Activated CD4-positive, alpha-beta T cell treated with anti-CD3 and anti-CD28 coated beads, Interleukin-2, Interleukin-6, amounts not matched to agents 100 ng/mL and 50 ng/mL, durations not matched to agents 16 hours and 8 hours (primary cell): Measurements from ENCODE around the gene NIPAL4.
"Not testable (repeated sequence)": the region's sequence is repeated elsewhere in the genome, so short reads cannot be mapped to it uniquely, and the experiment has no call there.

Source experiments
- DNase-seq: peaks from one replicate; pipeline ENCODE4 v3.0.0-alpha.2; 2020

The NIPAL4 gene

GRCh38 chr5:157459715-157460599 is at the start of gene NIPAL4:
NIPAL4 (plus strand) TSS chr5:157460213; CDS start chr5:157460321, 108 bp downstream.
- peak; percentile 18 for DNase-seq

- no peak for DNase-seq
Measured at GRCh38 chr5:157415838-157416237, 44.2 kb upstream of the NIPAL4 start.

DNA sequence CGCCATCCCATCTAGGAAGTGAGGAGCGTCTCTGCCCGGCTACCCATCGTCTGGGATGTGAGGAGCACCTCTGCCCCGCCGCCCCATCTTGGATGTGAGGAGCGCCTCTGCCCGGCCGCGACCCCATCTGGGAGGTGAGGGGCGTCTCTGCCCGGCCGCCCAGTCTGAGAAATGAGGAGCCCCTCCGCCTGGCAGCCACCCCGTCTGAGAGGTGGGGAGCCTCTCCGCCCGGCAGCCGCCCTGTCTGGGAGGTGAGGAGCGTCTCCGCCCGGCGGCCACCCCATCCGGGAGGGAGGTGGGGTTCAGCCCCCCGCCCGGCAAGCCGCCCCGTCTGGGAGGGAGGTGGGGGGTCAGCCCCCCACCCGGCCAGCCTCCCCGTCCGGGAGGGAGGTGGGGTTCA is 40.5 kb upstream of the NIPAL4 start:
- not testable (repeated sequence) for DNase-seq

GRCh38 chr5:157429920-157430319 is 30.1 kb upstream of the NIPAL4 start:
- not testable (repeated sequence) for DNase-seq

DNA sequence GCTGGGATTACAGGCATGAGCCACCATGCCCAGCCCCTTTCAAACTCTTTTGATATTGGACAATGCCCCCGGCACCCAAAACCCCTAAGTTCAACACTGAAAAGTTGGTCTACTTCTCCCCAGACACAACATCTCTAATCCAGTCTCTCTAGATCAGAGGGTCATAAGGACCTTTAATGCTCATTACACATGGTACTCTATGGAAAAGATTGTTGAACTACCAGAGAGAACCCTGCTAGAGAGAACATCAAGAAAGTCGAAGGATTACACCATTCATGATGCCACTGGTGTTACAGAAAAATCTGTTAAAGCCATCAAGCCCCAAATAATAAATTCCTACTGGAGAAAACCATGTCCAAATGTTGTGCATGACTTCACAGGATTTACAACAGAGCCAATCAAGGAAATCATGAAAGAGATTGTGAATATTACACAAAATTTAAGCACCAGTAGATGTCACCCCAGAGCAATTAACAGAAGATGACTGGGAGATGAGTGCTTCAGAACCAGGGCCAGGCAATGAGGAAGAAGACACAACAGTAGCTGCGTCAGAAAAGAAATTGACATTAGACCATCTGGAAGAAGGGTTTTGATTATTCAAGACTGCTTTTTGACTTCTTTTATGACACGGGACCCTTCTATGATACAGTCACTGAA is 28.3 kb upstream of the NIPAL4 start:
- peak; percentile 70 for DNase-seq

DNA sequence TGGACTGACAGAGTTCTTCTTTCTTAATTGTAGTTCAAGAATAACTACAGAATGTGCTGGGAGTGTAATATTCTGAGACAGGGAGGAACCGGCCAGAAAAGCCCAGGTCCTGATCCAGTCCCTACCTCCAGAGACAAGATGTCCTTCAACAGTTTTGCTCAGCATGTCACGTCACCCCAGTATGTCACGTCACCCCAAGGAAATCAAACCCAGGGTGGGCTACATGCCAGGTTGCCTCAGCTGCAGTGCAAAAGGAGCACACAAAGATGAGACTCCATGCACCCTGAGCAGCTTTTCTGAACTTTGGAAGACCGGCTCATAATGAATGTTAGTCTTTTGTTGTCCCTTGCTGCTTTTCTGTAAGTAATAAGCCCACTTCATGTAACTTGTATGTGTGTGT is 25.9 kb upstream of the NIPAL4 start:
- no peak for DNase-seq

DNA sequence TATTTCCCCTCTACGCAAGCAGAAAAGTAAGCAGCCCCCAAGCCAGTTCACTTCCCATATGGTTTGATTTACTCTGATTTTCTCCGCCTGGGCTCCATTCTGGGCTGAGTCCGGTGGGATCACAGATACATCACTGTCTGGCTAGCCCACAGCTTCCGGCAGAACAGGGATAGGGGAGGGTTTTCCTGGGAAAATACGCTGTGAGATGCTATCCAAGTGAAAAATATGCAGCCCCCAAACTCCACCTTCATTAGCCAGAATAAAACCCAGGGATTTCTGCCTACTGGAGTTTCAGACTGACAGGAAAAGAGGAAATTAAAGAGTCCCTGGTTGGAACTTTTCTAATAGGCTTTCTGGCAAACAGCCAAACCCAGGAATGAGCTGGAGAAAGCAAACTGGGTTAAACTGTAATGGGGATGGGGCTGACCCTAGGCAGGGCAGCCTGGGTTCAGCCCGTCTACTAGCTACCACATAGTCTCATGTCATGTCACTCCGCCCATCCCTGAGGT is 16.9 kb upstream of the NIPAL4 start:
- DNase-seq = no peak

- no peak for DNase-seq
Measured at GRCh38 chr5:157444224-157444623, 15.8 kb upstream of the NIPAL4 start.

DNA sequence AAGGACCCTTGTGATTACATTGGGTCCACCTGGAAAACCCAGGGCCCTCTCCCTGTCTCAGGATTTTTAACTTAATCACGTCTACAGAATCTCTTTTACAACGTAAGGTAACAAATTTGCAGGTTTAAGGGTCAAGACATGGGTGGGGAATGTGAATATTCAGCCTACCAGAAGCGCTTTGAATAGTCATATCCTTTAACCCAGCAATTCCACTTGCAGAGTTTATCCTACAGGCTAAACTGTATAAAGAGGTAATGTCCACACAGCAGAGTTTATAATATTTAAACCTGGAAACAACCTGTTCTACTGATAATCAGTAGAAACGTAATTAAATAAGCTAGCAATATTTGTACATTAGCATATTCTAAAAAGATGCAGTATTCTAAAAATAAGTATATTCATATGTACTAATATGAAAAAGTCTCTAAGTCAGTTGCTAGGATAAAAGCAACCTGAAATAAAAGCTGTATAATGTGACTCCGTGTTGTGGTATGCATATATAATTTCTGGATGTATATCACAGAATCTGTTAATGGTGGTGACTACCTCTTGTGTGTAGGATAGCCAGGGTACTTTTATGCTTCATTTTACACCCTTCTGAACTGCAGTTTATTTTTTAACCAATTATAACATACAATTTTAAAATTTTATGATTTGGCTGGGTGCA is 14.1 kb upstream of the NIPAL4 start:
- DNase-seq = no peak

GRCh38 chr5:157446412-157446935 is 13.5 kb upstream of the NIPAL4 start:
- no peak for DNase-seq

GRCh38 chr5:157447201-157447637 is 12.8 kb upstream of the NIPAL4 start:
- no peak for DNase-seq

GRCh38 chr5:157449011-157449723 is 10.8 kb upstream of the NIPAL4 start:
- no peak for DNase-seq

- DNase-seq = no peak
Measured at GRCh38 chr5:157450024-157450423, 10.0 kb upstream of the NIPAL4 start.

DNA sequence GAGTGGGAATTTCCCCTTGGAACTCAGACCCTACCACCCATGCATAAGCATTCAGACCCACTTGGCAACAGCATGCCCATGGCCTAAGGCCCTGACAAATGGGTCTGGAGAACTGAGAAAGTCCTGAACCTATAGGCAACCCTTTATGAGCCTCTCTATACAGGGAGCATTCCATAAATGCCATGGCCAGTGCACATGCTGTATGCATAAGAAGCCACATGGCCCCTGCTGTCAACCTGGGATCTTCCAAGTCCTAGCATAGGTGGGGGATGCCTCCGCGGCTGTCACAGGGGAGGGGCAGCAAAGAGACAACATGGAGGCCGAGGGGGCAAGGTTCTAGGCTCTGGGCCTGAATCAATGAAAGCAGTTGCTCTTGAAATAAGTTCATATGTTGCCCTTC is 8.2 kb upstream of the NIPAL4 start:
- DNase-seq = no peak

DNA sequence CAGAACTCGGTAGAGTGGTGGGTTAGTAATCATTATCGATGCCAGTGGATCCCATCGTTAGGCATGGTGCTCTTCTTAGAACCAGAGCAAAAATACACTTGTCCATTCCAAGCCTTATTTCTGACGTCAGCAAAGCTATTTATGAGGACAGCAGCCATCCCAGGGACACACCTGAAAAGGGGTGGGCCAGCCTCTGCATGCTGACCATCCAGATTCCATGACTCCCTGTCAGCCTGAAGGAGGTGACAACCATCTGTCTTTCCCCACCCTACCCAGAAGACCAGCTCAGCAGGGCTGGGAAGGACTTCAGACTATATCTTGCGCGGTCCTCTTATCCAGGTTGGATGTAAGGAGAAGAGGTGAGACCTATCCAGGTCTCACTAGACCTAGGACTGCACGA is 5.7 kb upstream of the NIPAL4 start:
- no peak for DNase-seq

DNA sequence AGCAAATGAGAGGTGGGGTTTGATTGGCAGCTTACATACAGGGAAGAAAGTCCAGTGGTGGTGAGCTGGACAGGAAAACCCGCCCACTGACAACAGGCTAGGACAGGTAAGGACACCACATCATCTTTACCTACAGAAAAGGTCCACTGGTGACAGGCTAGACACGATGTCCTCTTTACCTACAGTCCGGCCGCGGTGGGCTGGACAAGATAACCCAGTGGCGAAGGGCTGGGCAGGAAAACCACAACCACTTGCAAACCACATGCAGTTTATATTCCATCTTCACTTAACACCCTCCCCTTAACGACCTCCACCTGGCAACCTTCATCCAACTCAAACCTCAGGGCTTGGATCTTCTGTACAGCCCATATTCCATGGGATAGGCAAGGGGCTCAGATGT is 5.0 kb upstream of the NIPAL4 start:
- no peak for DNase-seq

DNA sequence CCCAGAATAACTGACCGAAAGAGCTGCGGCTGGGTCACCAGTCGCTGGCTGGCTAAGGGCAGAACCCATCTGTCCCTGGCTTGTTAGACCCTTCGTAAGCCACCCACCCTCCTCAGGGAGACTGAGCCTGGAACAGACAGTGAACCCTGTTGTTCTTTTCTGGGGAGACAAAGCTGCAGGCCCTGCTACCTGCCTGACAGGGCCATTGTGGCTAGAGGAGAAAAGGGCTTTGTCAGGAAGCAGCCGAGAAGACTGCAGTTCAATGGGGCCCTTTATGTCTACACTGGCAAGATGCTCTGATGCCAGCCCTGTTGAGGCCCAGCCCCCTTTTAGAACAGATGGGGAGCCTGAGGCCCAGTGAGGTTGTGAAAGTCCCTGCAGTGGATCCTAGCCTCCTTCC is 3.7 kb upstream of the NIPAL4 start:
- no peak for DNase-seq

- no peak for DNase-seq
Measured at GRCh38 chr5:157457391-157457790, 2.6 kb upstream of the NIPAL4 start.

DNA sequence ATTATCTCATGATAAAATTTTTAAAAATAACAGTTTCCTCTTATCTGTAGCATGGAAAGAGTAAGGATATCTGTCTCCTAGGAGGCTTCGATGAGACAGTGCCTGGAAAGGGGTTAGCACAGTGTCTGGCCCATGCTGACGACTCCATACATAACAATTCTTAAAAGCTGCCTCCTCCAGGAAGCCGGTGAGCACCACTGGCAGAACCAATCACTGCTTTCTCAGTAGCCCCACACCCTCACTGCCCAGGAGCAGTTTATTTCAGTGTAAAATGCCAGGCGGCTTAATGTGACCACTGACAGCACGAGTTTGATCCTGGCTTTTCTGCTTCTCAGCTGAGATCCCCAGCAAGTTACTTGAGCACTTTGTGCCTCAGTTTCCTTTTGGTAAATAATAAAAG is 1.2 kb upstream of the NIPAL4 start:
- no peak for DNase-seq

GRCh38 chr5:157460921-157461792 is 1.1 kb downstream of the NIPAL4 start:
- no peak for DNase-seq

GRCh38 chr5:157463081-157463480 is 3.1 kb downstream of the NIPAL4 start:
- DNase-seq = no peak
